HG02623 (cell line): Measurements from ENCODE around the gene TNFAIP8L1.

Experiments used
- ATAC-seq: cut with Tn5 transposase; IDR thresholded peaks from one replicate; pipeline ENCODE4 v1.9.1; 2021; ENCODE audit warnings: moderate library complexity; ENCODE audit not compliant: unreplicated experiment

TNFAIP8L1 gene

DNA sequence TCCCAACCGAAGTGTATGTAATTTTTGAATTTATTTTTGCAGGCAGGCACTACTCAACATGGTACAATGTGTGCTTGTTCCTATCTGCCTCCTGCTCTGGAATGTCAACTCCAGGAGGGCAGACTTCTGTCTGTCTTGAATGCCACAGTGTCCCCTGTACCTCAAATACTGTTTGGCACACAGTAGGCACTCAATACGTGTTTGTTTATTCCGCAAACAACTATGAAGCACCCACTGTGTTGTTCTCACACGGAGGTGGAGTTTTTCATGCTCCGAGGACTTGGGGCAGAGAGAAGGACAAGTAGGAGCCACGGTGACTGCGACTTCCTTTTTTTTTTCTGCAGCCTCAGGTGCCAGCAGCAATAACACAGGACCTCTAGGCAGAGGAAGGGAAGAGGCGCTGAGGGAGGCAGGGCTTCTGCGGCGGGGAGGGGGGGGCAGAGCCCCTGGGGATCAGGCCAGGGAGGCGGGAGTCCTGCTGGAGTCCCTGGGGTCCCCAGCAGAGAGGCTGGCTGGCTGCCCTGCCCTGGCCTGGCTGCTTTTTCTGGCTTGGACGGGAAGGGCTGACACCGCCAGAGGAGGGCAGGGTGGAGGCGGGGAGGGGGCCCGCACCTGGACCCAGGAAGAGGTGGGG, 29.3 kb upstream of the TNFAIP8L1 start:
- no peak for ATAC-seq

GRCh38 chr19:4613254-4613751, 26.0 kb upstream of the TNFAIP8L1 start:
- no peak for ATAC-seq

DNA sequence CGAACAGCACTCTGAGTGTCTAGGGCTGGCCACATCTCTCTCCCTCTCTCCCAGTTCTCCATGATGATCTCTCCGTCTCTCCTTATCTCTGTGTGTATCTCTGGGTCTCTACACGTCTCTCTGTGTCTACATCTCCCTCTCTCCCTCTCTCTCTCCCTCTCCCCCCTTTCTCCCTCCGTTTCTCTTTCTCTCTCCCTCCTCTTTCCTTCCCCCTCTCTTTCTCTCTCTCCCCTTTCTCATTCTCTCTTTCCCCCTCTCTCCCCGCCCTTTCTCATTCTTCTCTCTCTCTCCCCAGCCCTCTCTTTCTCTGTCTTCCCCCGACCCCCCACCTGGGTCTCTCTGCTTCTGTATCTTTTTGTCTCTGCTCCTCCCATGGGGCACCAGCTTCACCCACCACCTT, 21.3 kb upstream of the TNFAIP8L1 start:
- ATAC-seq: no peak

GRCh38 chr19:4619668-4620294, 19.5 kb upstream of the TNFAIP8L1 start:
- ATAC-seq: no peak

GRCh38 chr19:4620675-4621074, 18.6 kb upstream of the TNFAIP8L1 start:
- ATAC-seq: no peak

GRCh38 chr19:4622695-4623421, 16.5 kb upstream of the TNFAIP8L1 start:
- ATAC-seq: no peak

- ATAC-seq: no peak
These were observed 15.0 kb upstream of the TNFAIP8L1 start for GRCh38 chr19:4624301-4624700.

GRCh38 chr19:4624733-4625362, 14.5 kb upstream of the TNFAIP8L1 start:
- ATAC-seq: no peak

- ATAC-seq: no peak
These were observed 6.0 kb upstream of the TNFAIP8L1 start for GRCh38 chr19:4633140-4633967.

- ATAC-seq: no peak
These were observed 3.6 kb upstream of the TNFAIP8L1 start for GRCh38 chr19:4635754-4636116.

GRCh38 chr19:4636151-4636717, 3.1 kb upstream of the TNFAIP8L1 start:
- ATAC-seq: no peak

- ATAC-seq: no peak
These were observed 2.6 kb upstream of the TNFAIP8L1 start for GRCh38 chr19:4636761-4637160.

DNA sequence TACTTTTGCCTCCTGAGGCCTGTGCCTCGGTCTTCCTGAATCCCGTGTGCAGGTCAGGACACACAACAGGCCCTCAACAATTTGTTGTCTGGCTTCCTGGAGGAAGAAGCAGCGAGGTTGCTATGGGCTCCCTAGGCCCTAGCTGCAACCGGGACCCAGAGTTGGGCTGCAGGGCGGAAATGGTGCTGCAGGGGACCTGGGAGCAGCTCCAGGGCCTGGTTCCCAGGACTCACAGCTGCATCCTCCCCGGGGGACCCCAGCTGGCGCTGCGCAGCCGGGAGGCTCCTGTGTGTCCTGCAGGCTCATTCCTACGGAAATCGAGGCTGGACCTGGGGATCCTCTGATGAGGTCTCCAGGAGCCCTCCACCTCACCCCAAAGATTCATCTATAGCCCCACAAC, 999 bp upstream of the TNFAIP8L1 start:
- ATAC-seq: no peak

GRCh38 chr19:4639531-4640246, 373 bp downstream of the TNFAIP8L1 start:
- no peak for ATAC-seq

DNA sequence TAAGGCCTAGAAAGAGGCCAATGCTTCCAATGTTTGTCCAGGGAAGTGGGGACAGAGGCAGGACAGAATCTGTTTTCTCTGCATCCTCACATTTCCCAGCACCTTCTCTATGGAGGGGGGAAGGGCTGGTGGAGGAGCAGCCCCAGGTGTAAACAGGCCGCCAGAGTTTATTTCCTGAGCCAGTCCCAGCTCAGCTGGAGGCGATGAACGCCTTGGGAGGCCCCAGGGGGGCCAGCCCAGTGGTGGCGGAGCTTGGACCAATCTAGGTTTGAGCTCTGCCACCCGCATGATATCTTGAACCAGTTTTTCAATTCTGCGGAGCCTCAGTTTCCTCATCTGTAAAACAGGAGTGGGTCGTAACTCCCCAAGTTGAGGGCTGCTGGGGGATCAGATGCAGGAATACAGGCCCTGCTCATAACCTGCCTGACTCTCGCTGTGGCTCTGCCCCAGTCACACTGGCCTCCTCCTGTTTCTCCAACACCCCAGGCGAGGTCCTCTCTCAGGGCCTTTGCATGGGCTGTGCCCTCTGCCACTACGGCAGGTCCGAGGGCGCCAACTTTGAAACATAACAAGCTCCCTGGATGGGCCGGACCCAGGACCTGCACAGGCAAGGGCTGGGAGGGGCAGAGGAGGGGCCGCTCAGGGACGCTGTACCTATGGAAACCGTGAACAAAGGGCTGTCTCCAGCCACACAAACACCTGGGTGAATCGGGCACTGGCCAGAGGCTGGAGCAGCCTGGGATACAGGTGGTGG, 1.1 kb downstream of the TNFAIP8L1 start:
- no peak for ATAC-seq

- no peak for ATAC-seq
These were observed 1.8 kb downstream of the TNFAIP8L1 start for GRCh38 chr19:4641132-4641531.

DNA sequence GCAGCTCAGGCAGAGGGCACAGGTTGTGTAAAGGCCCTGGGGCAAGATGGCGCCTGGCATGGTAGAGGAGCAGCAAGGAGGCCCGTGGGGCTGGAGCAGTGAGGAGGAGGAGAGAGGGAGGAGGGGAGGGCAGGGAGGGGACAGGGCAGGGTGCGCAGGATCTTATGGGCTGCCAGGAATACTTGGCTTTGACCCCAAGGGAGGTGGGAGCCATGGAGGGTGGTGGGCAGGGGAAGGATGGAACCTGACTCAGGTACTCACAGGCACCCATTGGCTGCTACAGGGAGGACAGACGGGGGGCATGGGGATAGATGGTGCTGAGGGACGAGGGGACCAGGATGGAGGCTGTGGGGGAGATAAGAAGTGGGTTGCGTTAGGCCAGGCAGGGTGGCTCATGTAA, 3.3 kb downstream of the TNFAIP8L1 start:
- ATAC-seq: no peak

GRCh38 chr19:4645718-4646117, 6.4 kb downstream of the TNFAIP8L1 start:
- no peak for ATAC-seq
